ENCODE measurements around the gene MRPS23. TPM values are rescaled to one million over a fixed set of nuclear protein-coding genes. Genes with fewer than 3 reads are reported as not detected.

MRPS23 gene
- total and polyA plus RNA-seq, 2 of the 13 experiments (the other 11 are each of a cell fraction or from before 2014, with no cell fraction given): 63.2 to 181 TPM

GRCh38 chr17:57892820-57893595 is 43.2 kb upstream of the MRPS23 start (continued):
- TF ChIP-seq MTA1 (CRISPR knock-in tag; IDR thresholded peaks at IDR 0.05; ENCODE audit: borderline replicate concordance): peak; percentile 75; the same call in 1 of the 2 replicates
- TF ChIP-seq LBX2 (CRISPR knock-in tag; IDR thresholded peaks at IDR 0.05; ENCODE audit: borderline replicate concordance): 0 out of 2 replicates have a peak, but pooled peaks have one; percentile 64
- TF ChIP-seq, protein P1, sequence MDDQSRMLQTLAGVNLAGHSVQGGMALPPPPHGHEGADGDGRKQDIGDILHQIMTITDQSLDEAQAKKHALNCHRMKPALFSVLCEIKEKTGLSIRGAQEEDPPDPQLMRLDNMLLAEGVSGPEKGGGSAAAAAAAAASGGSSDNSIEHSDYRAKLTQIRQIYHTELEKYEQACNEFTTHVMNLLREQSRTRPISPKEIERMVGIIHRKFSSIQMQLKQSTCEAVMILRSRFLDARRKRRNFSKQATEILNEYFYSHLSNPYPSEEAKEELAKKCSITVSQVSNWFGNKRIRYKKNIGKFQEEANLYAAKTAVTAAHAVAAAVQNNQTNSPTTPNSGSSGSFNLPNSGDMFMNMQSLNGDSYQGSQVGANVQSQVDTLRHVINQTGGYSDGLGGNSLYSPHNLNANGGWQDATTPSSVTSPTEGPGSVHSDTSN (CRISPR knock-in tag; IDR thresholded peaks at IDR 0.05; ENCODE audit: borderline replicate concordance): no peak
- no peak for TF ChIP-seq RFXAP (CRISPR knock-in tag; IDR thresholded peaks at IDR 0.05; ENCODE audit: borderline replicate concordance)
- no peak for TF ChIP-seq ZNF432 (CRISPR knock-in tag; IDR thresholded peaks at IDR 0.05; ENCODE audit: borderline replicate concordance)
- no peak; the same call in 1 of the 2 replicates for TF ChIP-seq SOX5 (CRISPR knock-in tag; IDR thresholded peaks at IDR 0.05; ENCODE audit: borderline replicate concordance)
- TF ChIP-seq, protein P2, sequence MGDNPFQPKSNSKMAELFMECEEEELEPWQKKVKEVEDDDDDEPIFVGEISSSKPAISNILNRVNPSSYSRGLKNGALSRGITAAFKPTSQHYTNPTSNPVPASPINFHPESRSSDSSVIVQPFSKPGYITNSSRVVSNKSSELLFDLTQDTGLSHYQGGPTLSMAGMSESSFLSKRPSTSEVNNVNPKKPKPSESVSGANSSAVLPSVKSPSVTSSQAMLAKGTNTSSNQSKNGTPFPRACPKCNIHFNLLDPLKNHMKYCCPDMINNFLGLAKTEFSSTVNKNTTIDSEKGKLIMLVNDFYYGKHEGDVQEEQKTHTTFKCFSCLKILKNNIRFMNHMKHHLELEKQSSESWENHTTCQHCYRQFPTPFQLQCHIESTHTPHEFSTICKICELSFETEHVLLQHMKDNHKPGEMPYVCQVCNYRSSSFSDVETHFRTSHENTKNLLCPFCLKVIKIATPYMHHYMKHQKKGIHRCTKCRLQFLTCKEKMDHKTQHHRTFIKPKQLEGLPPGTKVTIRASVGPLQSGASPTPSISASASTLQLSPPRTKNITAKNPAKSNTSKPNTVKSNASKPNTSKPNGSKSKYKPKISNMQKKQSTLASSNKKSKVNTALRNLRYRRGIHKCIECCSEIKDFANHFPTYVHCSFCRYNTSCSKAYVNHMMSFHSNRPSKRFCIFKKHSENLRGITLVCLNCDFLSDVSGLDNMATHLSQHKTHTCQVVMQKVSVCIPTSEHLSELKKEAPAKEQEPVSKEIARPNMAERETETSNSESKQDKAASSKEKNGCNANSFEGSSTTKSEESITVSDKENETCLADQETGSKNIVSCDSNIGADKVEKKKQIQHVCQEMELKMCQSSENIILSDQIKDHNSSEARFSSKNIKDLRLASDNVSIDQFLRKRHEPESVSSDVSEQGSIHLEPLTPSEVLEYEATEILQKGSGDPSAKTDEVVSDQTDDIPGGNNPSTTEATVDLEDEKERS (CRISPR knock-in tag; IDR thresholded peaks at IDR 0.05): peak; percentile 56; the same call in 1 of the 2 replicates
- TF ChIP-seq ATF6 (CRISPR knock-in tag; conservative IDR thresholded peaks at IDR 0.05): no peak
- TF ChIP-seq MAZ (IDR thresholded peaks at IDR 0.05; ENCODE audit: borderline replicate concordance, low read depth, low read length): 0 out of 2 replicates have a peak, but pooled peaks have one; percentile 24
- peak; percentile 61; the same call in 1 of the 2 replicates for TF ChIP-seq MAZ (CRISPR knock-in tag; IDR thresholded peaks at IDR 0.05; ENCODE audit: low read depth)
- TF ChIP-seq, protein P3, sequence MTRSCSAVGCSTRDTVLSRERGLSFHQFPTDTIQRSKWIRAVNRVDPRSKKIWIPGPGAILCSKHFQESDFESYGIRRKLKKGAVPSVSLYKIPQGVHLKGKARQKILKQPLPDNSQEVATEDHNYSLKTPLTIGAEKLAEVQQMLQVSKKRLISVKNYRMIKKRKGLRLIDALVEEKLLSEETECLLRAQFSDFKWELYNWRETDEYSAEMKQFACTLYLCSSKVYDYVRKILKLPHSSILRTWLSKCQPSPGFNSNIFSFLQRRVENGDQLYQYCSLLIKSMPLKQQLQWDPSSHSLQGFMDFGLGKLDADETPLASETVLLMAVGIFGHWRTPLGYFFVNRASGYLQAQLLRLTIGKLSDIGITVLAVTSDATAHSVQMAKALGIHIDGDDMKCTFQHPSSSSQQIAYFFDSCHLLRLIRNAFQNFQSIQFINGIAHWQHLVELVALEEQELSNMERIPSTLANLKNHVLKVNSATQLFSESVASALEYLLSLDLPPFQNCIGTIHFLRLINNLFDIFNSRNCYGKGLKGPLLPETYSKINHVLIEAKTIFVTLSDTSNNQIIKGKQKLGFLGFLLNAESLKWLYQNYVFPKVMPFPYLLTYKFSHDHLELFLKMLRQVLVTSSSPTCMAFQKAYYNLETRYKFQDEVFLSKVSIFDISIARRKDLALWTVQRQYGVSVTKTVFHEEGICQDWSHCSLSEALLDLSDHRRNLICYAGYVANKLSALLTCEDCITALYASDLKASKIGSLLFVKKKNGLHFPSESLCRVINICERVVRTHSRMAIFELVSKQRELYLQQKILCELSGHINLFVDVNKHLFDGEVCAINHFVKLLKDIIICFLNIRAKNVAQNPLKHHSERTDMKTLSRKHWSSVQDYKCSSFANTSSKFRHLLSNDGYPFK (CRISPR knock-in tag; IDR thresholded peaks at IDR 0.05; ENCODE audit: borderline replicate concordance): peak; percentile 88
- TF ChIP-seq, protein P4, sequence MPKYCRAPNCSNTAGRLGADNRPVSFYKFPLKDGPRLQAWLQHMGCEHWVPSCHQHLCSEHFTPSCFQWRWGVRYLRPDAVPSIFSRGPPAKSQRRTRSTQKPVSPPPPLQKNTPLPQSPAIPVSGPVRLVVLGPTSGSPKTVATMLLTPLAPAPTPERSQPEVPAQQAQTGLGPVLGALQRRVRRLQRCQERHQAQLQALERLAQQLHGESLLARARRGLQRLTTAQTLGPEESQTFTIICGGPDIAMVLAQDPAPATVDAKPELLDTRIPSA (CRISPR knock-in tag; IDR thresholded peaks at IDR 0.05; ENCODE audit: borderline replicate concordance): no peak
- TF ChIP-seq ZNF674 (CRISPR knock-in tag; IDR thresholded peaks at IDR 0.05; ENCODE audit: low read depth): no peak

Measured in HepG2 (cell line).